EH (cell line): ENCODE measurements around the gene RASAL1.

ENCODE experiments used
- DNase-seq: peaks from one replicate; pipeline ENCODE4 v3.0.0-alpha.2; 2015; ENCODE audit warnings: low read depth

RASAL1 gene

GRCh38 chr12:113057565-113058485 lies 77.7 kb downstream of the RASAL1 start:
- DNase-seq = no peak

- no peak for DNase-seq
These were observed 78.7 kb downstream of the RASAL1 start, which contains the start of gene DTX1 for GRCh38 chr12:113056631-113057488. Gene DTX1, plus strand, starts transcription at chr12:113056730. Its CDS starts 1,463 bp downstream, at chr12:113058193.

DNA sequence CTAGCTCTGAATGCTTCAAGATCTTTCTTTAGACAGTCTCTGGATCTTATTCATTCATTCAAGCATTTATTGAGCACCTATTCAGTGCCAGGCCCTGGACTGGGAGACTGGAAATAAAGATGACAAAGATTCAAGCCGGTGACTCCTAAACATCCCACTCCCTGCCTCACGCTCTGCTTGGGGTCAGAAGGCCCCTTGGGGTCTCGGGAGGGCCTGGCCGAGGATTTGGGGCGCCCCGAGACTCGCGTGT lies 79.3 kb downstream of the RASAL1 start:
- no peak for DNase-seq

DNA sequence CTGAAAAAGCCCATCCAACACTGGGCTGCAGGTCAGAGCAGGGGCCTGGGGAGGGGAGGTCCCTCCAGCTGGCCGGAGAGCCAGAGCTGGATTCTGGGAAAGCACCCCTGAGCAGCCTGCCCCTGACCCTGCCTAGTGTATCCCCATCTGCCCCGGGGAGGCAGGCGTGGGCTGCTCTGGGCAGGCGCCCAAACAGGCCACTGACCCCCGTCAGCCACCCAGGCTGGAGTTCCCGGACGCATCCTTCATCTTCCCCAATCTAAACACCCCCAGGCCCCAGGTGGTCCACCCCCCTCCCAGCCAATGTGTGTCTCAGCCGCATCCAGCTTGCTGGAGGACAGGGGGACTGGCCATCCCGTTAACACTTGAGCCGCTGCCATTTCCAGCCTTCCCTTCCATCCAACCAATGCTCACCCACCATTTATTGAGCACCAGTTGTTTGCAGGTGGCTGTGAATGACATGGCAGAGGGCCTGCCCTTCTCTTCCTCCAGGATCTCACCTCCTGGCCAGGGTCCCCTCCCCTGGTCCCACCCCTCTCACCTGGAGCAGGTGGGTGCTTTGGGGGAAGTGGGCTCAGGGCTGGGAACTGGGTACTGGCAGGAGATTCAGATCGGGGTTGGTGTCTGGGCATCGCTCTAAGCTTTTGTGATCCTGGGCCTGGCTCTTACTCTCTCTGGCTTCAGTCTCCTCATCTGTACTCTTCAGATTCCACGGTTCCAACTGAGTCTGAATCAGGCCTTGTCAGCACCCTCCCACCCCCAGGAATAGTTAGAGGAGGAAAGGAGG lies 79.8 kb downstream of the RASAL1 start:
- no peak for DNase-seq

- DNase-seq = no peak
These were observed 80.5 kb downstream of the RASAL1 start for GRCh38 chr12:113054948-113055486.

GRCh38 chr12:113052326-113052725 lies 83.2 kb downstream of the RASAL1 start:
- no peak for DNase-seq

DNA sequence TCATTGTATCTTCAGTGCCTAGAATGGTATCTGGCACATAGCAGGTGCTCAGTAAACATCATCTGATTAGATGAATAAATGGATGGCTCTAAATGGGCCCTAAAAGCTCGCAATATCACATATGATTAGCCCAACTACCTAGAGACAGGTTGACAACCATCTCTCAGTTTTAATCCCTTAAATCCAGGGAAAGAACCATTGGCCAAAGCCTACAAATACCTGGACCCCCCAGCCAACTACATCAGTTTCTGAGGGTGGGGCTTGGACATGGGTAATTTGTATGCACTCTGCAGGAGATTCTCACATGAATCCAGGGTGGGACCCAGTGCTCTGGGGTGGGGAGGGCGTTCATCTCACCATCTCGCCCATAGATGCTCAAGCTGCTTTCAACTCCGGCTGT lies 83.8 kb downstream of the RASAL1 start:
- no peak for DNase-seq

DNA sequence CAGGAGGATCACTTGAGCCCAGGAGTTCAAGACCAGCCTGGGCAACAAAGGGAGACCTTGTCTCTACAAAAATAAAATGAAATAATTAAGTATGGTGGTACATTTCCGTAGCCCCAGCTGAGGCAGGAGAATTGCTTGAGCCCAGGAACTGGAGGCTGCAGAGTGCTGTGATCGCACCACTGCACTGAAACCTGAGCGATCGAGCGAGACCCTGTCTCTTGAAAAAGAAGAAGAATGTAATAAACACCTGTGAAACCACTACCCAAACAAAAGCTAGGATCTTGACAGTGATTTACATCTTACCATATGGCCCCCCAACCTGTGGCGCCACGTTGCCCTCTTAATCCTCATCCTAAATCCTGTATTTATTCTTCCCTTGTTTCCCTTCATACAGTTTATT lies 84.8 kb downstream of the RASAL1 start:
- DNase-seq = no peak

- DNase-seq = peak; percentile 15
These were observed 85.4 kb downstream of the RASAL1 start for GRCh38 chr12:113049976-113050742.
